ENCODE measurements around the gene KLF6.

- TF ChIP-seq CTCF (IDR thresholded peaks at IDR 0.05; ENCODE audit: insufficient read depth, low read depth, low read length) = no peak
- TF ChIP-seq EZH2 (IDR thresholded peaks at IDR 0.05; ENCODE audit: insufficient read depth, low read length) = no peak
Observed at GRCh38 chr10:3782451-3783315, 2.3 kb downstream of the KLF6 start.

Data from astrocyte (in vitro differentiated cells and primary cell).